ENCODE results near the gene MRE11. TPM values are rescaled to one million over a fixed set of nuclear protein-coding genes. Genes with fewer than 3 reads are reported as not detected.

MRE11 gene
- total RNA-seq, 2 donors from 2014 or later, result 14.0 to 17.6 TPM

- DNase-seq, result no peak
- H3K27ac ChIP-seq, result no peak overlapping the region
- intact Hi-C loops (cut with DNase I), result no loop called here
- H3K9ac ChIP-seq (ENCODE audit: low read depth in 2 of 2, low read length in 2 of 2), result no peak overlapping the region
- no peaks in the 10 kb centered on the region for H3K9me3 ChIP-seq
- TF ChIP-seq CTCF (IDR thresholded peaks at IDR 0.05), result no peak
- peaks cover 5% of the 10 kb centered on the region for H3K36me3 ChIP-seq
- no peaks in the 10 kb centered on the region for H3K4me1 ChIP-seq
- no peak overlapping the region for H3K4me3 ChIP-seq
- H3K27me3 ChIP-seq, result no peaks in the 10 kb centered on the region
Observed at GRCh38 chr11:94457118-94458029, 36.3 kb downstream of the MRE11 start.

GRCh38 chr11:94455861-94456260 lies 37.8 kb downstream of the MRE11 start:
- TF ChIP-seq CTCF (IDR thresholded peaks at IDR 0.05), result no peak
- no peak for DNase-seq

GRCh38 chr11:94454301-94454700 lies 39.3 kb downstream of the MRE11 start:
- TF ChIP-seq CTCF (IDR thresholded peaks at IDR 0.05), result no peak
- intact Hi-C loops (cut with DNase I), result no loop called here
- H3K36me3 ChIP-seq, result no peaks in the 10 kb centered on the region
- no peak overlapping the region for H3K27ac ChIP-seq
- no peak overlapping the region for H3K4me3 ChIP-seq
- no peaks in the 10 kb centered on the region for H3K9me3 ChIP-seq
- DNase-seq, result no peak
- no peaks in the 10 kb centered on the region for H3K4me1 ChIP-seq
- H3K27me3 ChIP-seq, result no peaks in the 10 kb centered on the region
- no peak overlapping the region for H3K9ac ChIP-seq (ENCODE audit: low read depth in 2 of 2, low read length in 2 of 2)

More at GRCh38 chr11:94455861-94456260, 37.8 kb downstream of the MRE11 start:
- Histone ChIP-seq H3K27ac (no peak overlapping the region), H3K4me1 (no peaks in the 10 kb centered on the region), H3K9ac (ENCODE audit: low read depth in 2 of 2, low read length in 2 of 2) (no peak overlapping the region), H3K36me3 (peaks cover 4% of the 10 kb centered on the region), H3K9me3 (no peaks in the 10 kb centered on the region), H3K27me3 (no peaks in the 10 kb centered on the region), H3K4me3 (no peak overlapping the region)
- intact Hi-C loops (cut with DNase I), result no loop called here

- H3K27ac ChIP-seq, result no peak overlapping the region
- intact Hi-C loops (cut with DNase I), result no loop called here
- H3K9me3 ChIP-seq, result no peaks in the 10 kb centered on the region
- TF ChIP-seq CTCF (IDR thresholded peaks at IDR 0.05), result no peak
- H3K9ac ChIP-seq (ENCODE audit: low read depth in 2 of 2, low read length in 2 of 2), result no peak overlapping the region
- no peak for DNase-seq
- no peaks in the 10 kb centered on the region for H3K36me3 ChIP-seq
- no peak overlapping the region for H3K4me3 ChIP-seq
- no peaks in the 10 kb centered on the region for H3K27me3 ChIP-seq
- no peaks in the 10 kb centered on the region for H3K4me1 ChIP-seq
Observed at GRCh38 chr11:94452988-94453387, 40.7 kb downstream of the MRE11 start.

GRCh38 chr11:94450048-94450447 lies 43.6 kb downstream of the MRE11 start:
- intact Hi-C loops (cut with DNase I), result no loop called here
- no peak overlapping the region for H3K9ac ChIP-seq (ENCODE audit: low read depth in 2 of 2, low read length in 2 of 2)
- TF ChIP-seq CTCF (IDR thresholded peaks at IDR 0.05), result no peak
- H3K36me3 ChIP-seq, result no peaks in the 10 kb centered on the region
- no peak overlapping the region for H3K27ac ChIP-seq
- no peak for DNase-seq
- H3K27me3 ChIP-seq, result no peaks in the 10 kb centered on the region
- H3K4me1 ChIP-seq, result no peaks in the 10 kb centered on the region
- no peak overlapping the region for H3K4me3 ChIP-seq
- no peaks in the 10 kb centered on the region for H3K9me3 ChIP-seq

All from colonic mucosa (tissue), 4 donors.